ENCODE data around the gene GRAMD1A.
"Not testable (repeated sequence)": the region's sequence is repeated elsewhere in the genome, so short reads cannot be mapped to it uniquely, and the experiment has no call there.

Gene GRAMD1A

GRCh38 chr19:34975056-34975455, 25.1 kb upstream of the GRAMD1A start:
- no peak for FAIRE-seq

GRCh38 chr19:34976611-34977010, 23.5 kb upstream of the GRAMD1A start:
- no peak for FAIRE-seq

More at GRCh38 chr19:34975056-34975455, 25.1 kb upstream of the GRAMD1A start:
- no peak for DNase-seq (ENCODE audit: extremely low spot score, insufficient read length, low read depth)

GRCh38 chr19:34979819-34980640, 20.1 kb upstream of the GRAMD1A start:
- DNase-seq (ENCODE audit: extremely low spot score, insufficient read length, low read depth) (no peak), FAIRE-seq (no peak)

More at GRCh38 chr19:34976611-34977010, 23.5 kb upstream of the GRAMD1A start:
- DNase-seq (ENCODE audit: extremely low spot score, insufficient read length, low read depth): no peak

GRCh38 chr19:34982275-34982674, 17.8 kb upstream of the GRAMD1A start:
- DNase-seq (ENCODE audit: extremely low spot score, insufficient read length, low read depth) (no peak), FAIRE-seq (no peak)

- DNase-seq (ENCODE audit: extremely low spot score, insufficient read length, low read depth): no peak
- no peak for FAIRE-seq
Observed at GRCh38 chr19:34983786-34984185, 16.3 kb upstream of the GRAMD1A start.

GRCh38 chr19:34984287-34984686, 15.8 kb upstream of the GRAMD1A start:
- FAIRE-seq (no peak), DNase-seq (ENCODE audit: extremely low spot score, insufficient read length, low read depth) (no peak)

GRCh38 chr19:34985249-34986022, 14.7 kb upstream of the GRAMD1A start:
- no peak for DNase-seq (ENCODE audit: extremely low spot score, insufficient read length, low read depth)
- peak; percentile 51 for FAIRE-seq

- DNase-seq (ENCODE audit: extremely low spot score, insufficient read length, low read depth) (no peak), FAIRE-seq (no peak)
Observed at GRCh38 chr19:34988119-34988518, 12.0 kb upstream of the GRAMD1A start.

- DNase-seq (ENCODE audit: extremely low spot score, insufficient read length, low read depth): no peak
- FAIRE-seq: no peak
Observed at GRCh38 chr19:34989298-34989697, 10.8 kb upstream of the GRAMD1A start.

- DNase-seq (ENCODE audit: extremely low spot score, insufficient read length, low read depth) (no peak), FAIRE-seq (peak; percentile 74)
Observed at GRCh38 chr19:34990578-34991192, 9.4 kb upstream of the GRAMD1A start.

GRCh38 chr19:34991542-34992333, 8.4 kb upstream of the GRAMD1A start:
- FAIRE-seq (no peak), DNase-seq (ENCODE audit: extremely low spot score, insufficient read length, low read depth) (no peak)

- not testable (repeated sequence) for FAIRE-seq
Observed at GRCh38 chr19:34992582-34992981, 7.5 kb upstream of the GRAMD1A start.

GRCh38 chr19:34994286-34994642, 5.9 kb upstream of the GRAMD1A start:
- FAIRE-seq (no peak), DNase-seq (ENCODE audit: extremely low spot score, insufficient read length, low read depth) (no peak)

More at GRCh38 chr19:34992582-34992981, 7.5 kb upstream of the GRAMD1A start:
- not testable (repeated sequence) for DNase-seq (ENCODE audit: extremely low spot score, insufficient read length, low read depth)

- FAIRE-seq: no peak
- DNase-seq (ENCODE audit: extremely low spot score, insufficient read length, low read depth): no peak
Observed at GRCh38 chr19:34994643-34995541, 5.2 kb upstream of the GRAMD1A start.

- FAIRE-seq (no peak), DNase-seq (ENCODE audit: extremely low spot score, insufficient read length, low read depth) (no peak)
Observed at GRCh38 chr19:34995551-34995950, 4.6 kb upstream of the GRAMD1A start.

GRCh38 chr19:34997071-34997617, 3.0 kb upstream of the GRAMD1A start:
- FAIRE-seq: no peak
- no peak for DNase-seq (ENCODE audit: extremely low spot score, insufficient read length, low read depth)

- not testable (repeated sequence) for FAIRE-seq; DNase-seq (ENCODE audit: extremely low spot score, insufficient read length, low read depth)
Observed at GRCh38 chr19:34998224-34998623, 1.9 kb upstream of the GRAMD1A start.

- DNase-seq (ENCODE audit: extremely low spot score, insufficient read length, low read depth) (no peak), FAIRE-seq (no peak)
Observed at GRCh38 chr19:34998777-34999497, 1.2 kb upstream of the GRAMD1A start.

Measured in GM18507 (cell line).